NCI-H2196 (cell line): ENCODE results near the gene RECK.

Source experiments
- DNase-seq: peaks from one replicate; lab custom pipeline; 2025; ENCODE audit not compliant: unreplicated experiment; lab: John Stamatoyannopoulos, UW

The RECK gene

DNA sequence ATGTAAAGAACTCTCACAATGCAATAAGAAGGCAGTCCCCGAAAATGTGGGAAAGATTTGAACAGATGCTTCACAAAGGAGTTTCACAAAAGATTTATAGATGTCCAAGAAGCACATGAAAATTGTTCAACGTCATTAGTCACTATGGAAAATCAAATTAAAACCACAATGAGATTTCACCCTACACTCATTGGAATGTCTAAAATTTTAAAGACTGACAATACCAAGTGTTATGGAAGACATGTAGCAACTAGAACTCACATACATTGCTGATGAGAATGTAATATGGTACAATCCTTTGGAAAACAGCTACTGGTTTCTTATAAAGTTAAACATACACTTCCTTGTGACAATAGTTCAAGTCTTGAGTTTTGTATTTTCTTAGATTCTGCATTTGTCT is 11.0 kb upstream of the RECK start:
- DNase-seq: no peak

DNA sequence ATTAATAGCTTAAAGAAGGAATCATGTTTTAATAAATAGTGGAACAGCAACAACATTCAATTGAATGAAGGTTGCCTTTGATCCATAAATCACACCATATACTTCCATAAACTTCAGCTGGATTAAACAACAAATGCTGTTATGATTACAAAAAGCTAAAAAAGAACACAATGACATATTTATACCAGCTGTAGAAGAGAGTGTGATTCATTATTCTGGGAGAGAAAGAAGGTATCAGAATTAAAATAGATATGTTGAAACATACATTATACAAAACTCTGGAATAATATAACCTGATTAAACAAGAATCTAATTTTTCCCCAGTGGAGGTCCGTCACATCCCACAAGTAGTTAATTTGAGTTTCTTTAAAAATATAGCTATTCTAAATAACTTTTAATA is 7.5 kb upstream of the RECK start:
- no peak for DNase-seq

DNA sequence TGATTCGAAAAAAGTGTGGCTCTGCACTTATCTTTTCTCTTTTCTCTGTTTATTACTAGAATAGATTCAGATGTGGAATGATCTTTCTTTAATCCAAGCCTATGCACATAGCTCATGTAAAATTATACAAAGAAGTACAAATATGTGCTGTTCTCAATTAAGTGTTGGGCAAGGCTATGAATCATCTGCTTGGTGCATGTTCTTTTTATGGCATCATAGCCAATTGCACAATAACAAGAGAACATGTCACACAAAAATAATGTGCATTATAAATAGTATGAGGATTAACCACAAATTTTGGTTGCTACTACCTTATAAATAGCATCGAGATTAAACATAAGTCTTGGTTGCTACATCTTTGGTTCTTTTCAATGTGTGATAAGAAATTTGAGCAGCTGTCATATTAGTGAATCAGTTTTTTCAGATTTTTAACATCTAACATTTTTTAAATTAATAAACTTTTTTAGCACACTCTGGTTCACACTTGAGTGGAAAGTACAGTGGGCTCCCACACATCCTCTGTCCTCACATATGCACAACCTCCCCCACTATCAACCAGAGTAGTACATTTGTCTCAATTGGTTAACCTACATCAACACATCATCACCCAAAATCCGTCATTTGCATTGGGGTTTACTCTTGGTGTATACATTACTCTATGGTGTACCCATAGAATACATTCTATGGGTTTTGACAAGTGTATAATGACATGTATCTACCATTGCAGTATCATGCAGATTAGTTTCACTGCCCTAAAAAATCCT is 6.8 kb upstream of the RECK start:
- no peak for DNase-seq

DNA sequence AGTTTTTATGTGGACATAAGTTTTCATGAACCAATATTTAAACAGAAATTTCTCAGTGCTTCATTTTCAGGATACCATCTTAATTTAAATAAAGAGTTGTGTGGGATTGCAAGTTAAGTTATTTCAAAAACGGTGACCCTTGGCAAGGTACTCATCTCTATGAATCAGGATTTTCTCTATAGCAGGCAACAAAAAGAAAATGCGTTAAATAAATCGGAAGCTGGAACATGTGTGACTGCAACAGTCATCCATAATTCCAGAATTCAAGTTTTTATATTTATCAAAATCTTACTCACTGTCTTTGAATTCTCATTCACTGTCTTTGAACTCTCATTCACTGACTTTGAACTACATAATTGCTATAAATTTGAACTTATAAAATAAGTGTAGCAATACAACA is 5.8 kb upstream of the RECK start:
- DNase-seq: no peak

DNA sequence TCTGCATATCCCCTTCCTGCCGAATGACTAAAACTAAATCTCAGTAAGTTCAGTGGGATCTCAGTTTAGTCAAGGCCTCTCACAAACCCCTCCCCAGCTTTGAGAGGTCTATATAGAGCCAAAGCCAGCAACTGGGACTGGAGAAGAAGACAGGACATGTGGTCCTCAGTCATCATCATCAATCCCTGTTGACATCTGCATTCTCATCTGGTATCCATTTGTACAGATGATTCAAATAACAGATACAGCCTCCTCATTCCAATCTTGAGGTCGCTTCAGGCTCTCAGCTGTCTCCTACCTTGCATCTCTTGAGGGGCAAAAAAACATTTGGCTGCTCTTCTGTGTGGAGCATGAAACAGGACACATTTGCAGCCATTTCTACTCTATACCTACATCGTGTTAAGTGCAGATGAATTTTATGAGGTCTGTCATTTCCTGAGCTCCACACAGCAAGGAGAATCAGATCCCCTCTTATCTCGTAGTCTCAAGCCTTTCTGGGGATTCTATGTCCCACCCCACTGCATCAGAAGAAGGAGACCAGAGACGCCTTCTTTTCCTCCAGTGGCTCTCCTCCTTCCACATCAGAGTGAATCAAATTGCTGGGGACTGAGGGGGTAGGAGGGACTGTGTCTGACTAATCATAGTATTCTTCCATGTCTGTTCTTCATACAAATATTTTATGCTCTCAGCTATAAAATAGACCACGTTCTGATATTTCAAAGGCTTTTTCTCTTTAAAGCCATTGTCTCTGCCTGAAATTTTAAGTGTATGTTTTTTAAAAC is 4.7 kb upstream of the RECK start:
- DNase-seq: no peak

DNA sequence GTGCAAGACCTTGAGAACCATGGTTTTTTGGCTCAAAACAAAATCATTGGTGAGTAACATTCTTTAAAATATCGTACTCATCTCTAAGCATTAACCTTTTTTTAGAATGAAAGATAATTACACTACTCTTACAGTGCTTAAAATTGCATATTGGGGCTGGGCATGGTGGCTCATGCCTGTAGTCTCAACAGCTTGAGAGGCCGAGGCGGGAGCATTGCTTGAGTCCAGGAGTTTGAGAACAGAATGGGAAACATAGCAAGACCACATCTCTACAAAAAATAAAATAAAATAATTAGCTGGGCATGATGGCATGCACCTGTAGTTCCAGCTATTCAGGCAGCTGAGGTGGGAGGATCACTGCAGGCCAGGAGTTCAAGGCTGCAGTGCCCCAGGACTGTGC is 2.9 kb upstream of the RECK start:
- DNase-seq: no peak

DNA sequence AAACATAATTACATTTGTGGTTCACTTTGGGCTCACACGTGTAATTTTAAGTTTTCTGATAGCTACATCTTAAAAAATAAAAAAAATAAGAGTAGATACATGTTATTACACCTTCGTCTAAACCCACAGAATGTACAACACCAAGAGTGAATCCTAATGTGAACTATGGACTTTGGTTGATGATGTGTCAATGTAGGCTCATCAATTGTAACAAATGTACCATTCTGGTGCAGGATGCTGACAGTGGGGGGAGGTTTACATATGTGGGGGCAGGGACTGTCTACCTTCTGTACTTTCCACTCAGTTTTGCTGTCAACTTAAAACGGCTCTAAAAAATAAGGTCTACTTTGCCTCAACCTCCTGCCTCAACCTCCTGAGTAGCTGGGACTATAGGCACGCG is 2.5 kb upstream of the RECK start:
- DNase-seq: no peak

DNA sequence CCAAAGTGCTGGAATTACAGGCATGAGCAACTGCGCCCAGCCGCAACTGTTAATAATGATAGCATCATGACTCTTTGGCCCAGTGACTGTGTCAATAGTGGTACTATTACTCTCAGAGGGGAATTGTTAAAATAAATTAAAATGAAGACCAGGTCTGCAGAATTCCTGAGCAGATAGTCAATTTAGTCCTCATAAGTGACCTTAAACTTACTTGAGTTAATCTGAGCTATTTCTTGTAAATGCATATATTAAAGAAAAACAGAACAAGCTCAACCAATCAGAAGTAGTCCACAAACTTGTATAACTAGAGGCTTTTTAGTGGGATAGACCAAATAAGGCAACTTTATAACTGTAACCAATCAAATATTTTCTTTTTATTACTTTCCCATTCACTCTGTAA is 1.7 kb upstream of the RECK start:
- DNase-seq: no peak

DNA sequence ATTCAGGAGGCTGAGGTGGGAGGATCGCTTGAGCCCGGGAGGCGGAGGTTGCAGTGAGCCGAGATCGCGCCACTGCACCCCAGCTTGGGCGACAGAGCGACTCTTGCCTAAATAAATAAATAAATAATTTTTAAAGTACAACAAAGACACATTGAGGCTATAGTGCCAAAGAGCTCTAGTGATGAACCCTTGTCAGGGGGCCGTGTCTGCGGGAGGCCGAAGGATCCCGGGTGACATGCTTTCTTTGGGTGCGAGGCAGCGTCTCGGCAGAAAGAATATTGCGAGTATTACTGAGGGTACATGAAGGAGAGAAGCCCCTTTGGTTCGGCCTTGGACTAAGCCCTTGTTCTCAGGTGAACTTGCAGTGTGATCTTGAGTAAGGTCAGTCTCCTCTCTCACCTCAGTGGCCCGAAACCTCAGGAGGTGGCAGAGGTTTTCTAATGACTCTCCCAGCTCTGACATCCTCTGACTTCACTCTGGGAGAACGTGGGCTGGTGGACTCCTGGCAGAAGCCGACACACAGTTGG is 397 bp upstream of the RECK start:
- no peak for DNase-seq

DNA sequence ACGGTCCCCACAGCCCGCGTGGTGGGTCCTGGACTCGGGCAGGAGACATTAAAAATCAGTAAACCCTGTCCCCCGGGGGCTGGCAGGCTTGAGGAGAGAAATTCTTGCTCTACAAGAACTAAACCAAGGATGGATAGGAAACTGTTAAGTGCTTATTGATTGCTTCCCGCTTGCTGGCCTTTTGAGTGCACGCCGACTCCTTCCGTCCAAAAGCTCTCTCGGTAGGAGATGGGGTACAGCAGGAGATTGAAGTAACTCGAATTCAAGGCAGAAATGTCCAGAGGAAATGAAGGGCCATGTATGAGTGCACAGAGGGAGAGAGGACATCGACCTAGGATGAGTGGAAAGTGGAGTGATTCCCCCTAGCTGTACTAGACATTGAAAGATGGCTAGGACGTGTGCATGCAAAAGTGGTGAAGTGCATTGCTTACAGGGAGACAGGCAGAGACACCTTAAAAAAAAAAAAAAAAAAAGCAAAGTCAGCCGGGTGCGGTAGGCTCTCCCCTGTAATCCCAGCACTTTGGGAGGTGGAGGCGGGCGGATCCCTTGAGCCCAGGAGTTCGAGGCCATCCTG is 923 bp downstream of the RECK start:
- DNase-seq: no peak

DNA sequence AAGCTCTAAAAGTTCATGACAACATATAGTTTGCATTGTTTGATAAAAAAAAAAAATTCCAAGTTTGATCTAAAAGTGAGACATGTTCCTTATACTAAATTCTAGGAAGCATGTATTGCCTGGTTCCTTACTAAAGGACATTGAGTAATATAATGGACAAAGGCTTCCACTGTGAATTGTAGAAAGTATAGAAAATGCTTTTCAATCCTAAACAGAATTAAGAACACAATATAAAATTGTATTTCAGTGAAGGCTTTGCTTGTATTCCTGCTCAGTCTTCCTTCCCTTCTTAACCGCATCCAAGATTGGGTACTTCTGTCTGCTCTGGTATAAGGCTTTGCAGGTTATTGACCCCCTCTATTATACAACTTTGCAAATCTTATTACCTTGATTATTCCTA is 2.4 kb downstream of the RECK start:
- no peak for DNase-seq

DNA sequence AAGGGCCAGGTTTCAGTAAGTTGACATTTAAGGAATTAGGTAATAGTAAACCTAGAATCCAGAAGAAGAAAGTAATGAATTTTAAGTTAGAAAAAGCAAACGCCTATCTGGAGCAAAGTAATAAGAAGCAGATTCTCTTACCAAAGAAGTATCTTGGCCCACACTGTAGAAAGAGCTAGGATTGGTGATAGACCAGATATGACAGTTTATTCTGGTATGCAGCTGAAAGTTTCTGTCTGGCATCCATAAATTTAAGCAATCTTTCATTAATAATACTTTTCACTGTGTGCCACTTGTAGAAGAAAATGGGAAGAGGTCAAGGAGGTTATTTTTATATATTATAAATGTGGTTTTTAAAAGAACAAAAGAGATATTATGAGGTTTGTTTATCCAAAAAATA is 3.0 kb downstream of the RECK start:
- no peak for DNase-seq

DNA sequence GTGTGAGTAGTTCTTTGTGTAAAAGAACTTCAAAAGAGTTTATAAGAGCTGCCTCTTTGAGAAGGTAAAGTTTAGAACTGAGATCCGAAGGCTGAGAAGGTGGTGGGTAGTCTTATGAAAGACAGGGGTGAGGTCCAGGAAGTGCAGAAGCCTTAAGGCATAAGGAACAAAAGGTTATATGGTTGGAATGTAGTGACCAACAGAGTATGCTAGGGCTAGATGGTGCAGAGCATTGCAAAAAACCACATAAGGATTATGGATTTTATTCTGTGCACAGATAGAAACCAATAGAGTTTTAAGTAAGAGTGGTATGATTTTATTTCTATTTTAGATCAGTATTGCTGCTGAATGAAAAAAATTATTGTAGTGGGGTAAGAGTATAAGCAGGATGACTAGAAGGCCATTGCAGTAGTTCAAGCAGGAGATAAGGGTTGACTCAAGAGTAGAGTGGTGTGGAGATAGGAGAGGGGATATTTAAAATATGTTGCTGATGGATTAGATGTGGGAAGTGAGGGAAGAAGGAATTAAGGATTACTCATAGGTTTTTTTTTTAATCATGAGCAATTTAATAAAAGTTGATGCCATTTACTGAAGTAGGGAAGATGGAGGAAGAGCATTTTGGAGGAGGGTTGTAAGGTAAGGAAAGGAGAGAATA is 3.7 kb downstream of the RECK start:
- DNase-seq: no peak

DNA sequence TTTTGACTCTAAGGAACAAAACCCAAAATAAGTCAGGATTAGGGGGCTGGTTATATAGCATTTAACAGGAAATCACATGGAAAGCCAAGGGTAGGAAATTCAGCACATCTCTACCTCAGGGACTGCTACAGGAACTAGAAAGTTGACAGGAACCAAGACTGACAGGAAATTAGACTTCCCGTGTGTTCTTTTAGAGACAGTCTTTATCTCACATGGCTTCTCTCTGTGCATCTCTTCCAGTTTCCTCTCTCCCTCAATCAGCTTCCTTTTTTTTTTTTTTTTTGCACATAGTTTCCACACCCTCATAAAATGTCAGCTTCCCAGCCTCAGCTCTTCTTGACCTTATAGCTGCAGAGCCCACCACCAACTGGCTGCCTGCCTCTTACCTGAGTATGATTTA is 4.8 kb downstream of the RECK start:
- DNase-seq: no peak

DNA sequence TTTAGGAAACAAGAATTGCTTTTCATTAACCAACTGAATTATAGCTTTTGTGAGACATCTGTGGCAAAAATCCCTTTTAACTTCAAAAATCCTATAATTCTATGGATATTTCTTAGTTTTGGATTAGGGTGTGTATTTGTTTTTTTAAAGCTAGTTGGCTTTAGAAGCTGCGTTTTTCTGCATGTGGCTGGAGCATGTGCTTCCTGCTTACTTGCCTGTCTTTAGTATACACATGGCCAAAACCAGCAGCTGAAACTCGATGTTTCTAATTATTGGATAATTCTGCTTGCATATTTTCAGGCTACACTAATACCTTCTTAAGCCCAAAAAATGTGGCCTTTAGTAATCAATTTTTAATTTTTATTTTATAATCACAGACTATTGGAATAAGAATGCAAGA is 8.9 kb downstream of the RECK start:
- no peak for DNase-seq

DNA sequence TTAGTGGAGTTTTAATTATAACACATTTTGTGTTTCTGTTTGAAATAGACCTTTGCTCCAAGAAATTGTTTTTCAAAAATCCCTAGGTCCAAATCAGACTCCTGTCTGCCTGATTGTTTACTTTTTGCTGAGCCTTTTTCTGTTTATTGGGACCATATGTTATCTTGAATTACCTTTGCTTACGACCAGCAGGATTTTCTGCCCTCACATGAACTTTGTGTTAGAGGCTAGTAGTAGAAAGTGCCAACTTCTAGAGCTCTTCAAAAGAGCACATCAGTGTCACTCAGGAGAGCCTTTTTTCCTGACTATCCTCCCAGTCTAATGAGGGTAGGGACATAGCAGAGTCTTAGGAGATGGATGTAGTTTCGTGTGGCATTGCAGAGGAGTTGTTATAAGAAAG is 10.2 kb downstream of the RECK start:
- DNase-seq: no peak

DNA sequence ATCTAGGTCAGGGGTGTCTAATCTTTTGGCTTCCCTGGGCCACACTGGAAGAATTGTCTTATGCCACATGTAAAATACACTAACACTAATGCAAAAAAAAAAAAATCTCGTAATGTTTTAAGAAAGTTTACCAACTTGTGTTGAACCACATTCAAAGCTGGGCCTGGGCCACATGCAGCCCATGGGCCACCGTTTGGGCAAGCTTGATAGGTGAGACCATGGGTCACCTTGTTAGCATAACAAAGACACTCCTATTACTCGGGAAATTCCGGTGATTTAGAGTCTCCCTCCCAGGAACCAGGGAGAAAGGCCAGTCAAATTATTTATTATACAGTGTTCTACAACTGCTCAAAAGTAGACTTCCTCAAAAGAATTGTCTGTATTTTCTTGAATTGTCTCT is 12.7 kb downstream of the RECK start:
- DNase-seq: no peak

DNA sequence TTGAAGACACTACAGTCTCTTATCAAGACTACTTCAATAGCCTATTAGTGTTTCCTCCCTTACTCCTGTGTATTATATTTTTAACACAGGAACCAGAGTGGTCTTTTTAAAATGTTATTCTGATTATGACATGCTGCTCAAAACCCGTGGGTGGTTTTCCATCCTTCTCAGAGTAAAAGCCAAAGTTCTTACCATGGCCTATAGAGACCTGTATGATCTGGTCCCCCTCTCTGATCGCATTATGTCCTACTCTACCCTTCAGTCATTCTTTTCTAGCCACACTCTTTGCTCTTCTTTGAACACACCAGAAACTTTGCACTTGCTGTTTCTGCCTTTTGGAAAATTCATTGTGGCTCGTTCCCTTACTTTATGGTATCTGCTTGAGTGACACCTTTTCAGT is 13.8 kb downstream of the RECK start:
- DNase-seq: no peak

DNA sequence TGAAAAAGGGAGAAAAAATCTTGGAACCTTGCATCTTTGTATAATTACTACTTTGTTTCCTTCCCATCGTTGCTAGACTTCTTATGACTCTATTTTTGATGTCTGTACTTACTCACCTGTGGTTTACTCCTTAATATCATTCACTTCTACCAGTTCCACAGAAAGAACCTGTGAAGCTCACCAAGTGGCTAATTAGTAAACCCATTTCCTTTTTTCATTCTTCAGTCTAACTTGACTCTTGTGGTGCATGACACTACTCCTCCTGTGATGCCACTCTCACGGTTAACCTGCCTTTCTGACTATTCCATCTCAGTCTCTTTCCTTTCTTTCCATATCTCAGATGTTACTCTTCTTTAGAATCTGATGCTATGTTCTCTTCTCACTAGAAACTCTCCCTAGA is 14.6 kb downstream of the RECK start:
- no peak for DNase-seq

DNA sequence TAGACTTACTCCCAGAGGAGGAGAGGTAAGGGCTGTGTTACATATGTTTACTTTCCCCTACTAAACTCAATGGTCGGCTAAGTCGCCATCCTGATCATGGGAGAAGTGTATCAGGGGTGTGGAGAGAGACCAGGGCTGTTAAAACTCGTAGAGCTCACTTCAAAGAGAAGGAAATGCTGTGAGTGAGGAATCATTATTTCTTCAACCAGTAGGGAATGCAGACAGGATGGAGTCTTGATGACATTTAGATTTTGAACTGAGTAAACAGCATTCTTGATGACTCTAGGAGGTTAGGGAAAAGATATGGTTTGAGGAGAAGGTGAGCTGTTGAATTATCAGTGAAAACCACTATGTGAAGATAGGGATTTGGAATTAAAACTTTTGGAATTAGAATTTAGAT is 17.3 kb downstream of the RECK start:
- DNase-seq: no peak

DNA sequence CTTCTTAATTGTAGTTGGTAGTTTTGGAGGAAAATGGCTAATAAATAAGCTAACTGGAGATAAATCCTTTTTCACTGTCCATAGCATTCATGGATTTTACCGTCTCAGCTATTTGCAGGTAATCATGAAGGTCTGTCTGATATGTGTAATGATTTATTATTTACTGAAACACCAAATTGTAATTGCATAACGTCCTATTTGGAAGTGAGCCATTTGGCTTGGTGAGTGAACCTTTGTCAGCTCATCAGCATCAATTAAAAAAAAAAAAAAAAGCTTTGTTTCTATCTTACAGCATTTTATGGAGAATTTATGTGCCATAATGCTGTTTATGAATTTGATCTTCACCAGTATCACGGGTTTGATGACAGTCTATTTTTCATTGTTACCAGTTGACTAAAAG is 20.2 kb downstream of the RECK start:
- peak; percentile 14 for DNase-seq
